GM18499 (cell line): Measurements from ENCODE around the gene HSPH1.
A peak's percentile ranks its signal among the peaks of the same experiment; 100 is the strongest.

Experiments used
- ATAC-seq: cut with Tn5 transposase; IDR thresholded peaks from one replicate; pipeline ENCODE4 v1.9.1; 2021; ENCODE audit warnings: moderate number of reproducible peaks; ENCODE audit not compliant: insufficient read depth, unreplicated experiment

The HSPH1 gene

DNA sequence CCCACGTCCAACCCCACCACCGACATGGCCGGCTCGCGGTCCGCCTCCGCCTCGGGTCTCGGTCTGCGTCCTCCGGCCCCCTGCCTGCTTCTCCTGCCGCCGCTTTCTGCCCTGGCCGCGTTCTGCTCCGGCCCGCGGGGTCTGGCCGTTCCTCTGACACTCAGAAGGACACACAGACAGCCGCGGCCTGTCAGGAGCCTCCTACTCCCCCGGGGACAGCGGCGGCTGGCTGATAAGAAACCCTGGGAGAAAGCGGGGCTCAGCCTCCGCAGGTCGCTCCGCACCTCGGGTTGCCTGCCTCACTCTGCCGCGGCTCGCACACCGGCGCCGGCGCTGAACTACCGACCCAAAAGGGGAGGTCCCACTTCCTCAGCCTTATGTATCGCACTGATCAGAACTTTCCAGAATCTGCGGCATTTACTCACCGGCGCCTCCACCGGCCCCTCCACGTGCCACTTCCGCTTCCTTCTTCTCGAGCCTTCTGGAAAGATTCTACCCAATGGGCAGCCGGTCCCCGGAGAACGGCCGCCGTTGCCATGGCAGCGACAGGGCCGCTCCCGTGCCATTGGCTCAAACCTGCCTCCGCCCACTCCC lies at the start of gene HSPH1:
Gene HSPH1 (minus strand): TSS at position 348 of the 594 bp plus-strand sequence. CDS start 322 bp downstream, at position 26.
- ATAC-seq, result peak; percentile 51

DNA sequence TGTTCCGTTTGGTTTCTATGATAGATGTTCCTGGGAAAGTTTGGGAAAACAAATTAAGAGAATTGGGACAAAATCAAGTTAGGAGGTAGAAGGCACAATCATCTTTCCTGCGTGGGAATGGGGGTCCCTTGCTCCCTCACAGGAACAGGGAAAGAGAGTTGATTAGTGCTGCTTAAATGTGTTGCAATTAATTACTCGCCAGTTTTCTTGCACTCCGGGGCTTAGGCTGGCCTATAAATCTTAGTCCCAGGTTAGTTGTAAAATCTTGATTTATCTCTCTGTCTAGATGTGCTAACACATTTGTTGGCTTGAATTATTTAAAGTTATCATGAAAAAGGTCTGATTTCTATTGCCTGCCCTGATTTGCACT lies 48.1 kb upstream of the HSPH1 start:
- no peak for ATAC-seq

DNA sequence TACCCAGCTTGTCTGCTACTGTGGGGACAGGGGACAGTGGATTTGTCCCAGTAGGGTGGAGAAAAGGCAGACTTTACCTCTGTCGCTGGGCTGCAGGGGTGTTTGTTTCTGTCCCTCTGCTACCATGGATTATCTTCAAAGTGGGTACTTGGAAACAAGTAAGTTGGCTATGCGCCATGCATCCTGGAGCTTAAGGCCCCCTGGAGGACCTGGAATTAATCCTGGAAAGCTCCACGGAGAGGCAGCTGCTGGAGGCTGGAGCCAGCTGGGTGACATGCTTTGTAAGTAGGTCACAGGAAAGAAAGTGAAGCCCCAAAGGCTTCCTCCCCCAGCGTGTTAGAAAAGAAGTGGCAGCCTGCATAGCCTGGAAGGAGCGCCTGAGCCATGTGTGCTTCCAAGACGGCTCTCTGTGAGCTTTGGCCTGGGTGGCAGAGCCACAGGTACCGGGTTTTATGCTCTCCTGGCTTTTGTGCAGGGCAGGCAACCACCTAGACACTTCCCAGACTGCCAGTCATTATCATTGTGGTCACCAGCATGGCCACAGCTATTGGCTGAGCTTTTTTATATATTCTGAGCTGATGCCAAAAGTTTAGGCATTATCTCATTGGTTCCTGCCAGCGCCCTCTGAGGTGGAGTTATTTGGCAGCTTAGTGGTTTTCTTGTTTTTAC lies 47.6 kb upstream of the HSPH1 start:
- no peak for ATAC-seq

DNA sequence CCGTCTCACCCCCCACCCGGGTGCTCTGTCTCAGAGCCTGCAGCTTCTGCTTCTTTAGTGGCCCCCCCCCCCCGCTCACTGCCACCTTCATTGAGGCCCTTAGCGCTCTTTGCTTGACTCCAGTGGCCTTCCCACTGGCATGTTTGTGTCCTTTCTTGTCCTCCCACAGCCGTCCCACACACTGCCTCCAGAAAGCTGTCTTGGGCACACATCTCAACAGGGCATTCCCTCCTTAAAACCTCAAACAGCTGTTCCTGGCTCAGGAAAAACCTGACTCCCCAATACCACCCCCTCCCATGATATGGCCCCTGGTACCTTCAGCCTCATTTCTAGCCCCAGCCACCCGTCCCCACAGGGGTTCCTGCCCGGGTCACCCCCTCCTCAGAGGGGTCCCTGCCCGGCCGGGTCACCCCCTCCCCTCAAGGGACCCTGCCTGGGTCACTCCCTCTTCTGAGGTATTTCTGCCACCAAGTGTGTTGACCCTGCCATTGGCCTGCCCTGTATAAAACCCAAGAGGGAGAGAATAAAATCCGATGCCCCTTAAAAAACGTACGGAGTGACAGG lies 46.9 kb upstream of the HSPH1 start:
- no peak for ATAC-seq

DNA sequence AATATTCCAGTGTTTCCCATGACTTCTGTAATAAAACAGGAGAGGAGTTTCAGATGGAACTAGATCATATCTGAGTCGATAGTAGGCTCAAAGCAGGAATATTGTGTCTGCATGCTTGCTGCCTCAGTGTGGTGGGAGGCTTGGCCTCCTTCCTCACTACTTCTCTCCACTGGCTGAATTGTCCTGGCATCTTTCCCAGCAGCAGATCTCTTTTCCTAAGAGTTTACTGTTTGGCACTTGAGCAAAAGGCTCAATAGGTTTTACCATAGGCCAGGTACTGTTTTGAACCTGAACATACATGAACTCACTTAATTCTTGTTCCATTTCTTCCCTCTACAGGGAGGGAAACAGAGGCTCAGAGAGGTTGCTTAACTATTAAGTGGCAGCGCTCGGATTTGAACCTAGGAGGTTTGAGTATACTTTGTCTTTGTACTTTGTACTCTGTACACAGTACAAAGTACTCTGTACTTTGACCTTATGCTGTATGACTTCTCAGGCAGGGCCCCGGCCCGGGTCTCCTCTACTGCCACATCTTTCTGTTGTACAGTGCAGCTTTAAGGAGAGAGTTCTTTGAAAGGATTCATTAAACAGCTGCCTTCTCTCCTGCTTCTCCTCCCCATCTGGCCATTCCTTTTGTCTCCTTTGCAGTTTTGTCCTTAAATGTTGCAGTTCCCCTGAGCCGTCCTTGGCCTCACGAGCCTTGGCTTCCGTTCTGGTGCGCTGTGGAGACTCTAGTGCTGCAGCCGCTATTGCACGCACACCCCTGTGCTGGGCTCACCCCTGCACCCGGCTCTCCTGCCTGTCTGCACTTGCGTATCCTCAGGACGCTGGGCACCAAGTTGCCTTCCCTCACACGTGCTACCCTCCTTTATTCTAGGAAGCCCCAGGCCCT lies 46.2 kb upstream of the HSPH1 start:
- no peak for ATAC-seq

DNA sequence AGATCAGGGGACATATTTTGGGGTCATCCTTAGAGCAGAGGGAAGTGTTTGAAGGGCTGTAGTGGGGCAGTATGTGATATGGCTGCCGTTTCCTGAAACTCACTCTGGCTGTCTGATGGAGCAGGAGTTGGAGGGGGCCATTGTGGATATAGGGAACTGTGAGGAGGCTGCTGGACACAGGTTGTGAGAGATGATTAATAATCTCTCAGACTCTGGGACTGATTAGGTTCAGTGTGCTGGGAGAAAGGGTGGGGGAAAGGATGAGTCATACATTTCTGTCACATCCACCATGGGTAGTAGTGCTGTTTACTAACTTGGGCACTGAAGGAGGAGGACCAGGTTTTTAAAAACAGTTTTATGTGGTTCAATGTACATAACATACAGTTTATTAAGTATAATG lies 42.9 kb upstream of the HSPH1 start:
- ATAC-seq, result no peak

DNA sequence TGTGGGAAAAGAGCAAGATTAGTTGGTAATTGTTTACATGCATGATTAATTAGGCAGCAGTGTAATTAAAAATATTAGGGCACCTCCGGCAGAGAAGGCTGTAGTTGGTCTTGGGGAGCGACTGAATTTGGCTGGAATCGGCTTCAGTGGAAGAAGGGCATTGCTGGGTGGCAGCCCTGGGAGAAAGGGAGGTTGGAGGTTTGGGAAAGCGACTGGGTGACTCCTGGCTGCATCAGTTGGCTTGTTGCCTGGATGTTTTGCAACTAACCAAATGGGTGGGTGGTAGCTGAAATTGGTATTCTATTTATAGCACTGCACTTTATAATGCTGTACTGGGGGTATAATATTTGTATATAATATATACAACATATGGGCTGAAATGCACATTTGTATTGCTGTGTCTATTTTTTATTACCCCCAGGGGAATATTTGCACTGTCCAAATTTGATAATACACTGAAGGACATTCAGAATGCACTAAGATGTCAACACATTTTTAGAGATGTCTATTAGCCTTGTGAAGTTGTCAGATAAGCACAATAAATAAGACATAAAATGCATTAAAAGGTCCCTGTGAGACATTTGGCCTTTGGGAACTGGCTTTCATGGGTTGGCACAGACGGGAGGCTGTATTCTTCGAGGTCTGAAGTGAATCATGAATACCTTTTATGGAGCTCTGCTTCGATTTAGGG lies 39.8 kb upstream of the HSPH1 start:
- no peak for ATAC-seq

DNA sequence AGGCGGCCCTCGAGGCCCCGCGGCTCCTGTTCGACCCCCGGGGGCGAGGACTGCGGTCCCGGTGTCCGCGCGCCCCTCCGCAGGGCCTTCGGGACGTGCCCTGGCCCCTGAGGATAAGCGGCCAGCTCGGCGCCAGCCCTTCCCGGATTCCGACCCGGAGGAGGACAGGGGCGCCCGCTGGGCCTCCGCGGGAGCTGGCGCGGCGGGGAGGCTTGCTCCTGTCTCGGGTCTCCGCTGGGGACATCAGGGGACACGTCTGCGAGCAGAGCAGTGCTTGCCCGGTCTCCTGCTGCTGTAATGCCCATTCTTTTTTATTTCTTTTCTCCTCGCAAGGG lies 38.9 kb upstream of the HSPH1 start:
- peak; percentile 6 for ATAC-seq

DNA sequence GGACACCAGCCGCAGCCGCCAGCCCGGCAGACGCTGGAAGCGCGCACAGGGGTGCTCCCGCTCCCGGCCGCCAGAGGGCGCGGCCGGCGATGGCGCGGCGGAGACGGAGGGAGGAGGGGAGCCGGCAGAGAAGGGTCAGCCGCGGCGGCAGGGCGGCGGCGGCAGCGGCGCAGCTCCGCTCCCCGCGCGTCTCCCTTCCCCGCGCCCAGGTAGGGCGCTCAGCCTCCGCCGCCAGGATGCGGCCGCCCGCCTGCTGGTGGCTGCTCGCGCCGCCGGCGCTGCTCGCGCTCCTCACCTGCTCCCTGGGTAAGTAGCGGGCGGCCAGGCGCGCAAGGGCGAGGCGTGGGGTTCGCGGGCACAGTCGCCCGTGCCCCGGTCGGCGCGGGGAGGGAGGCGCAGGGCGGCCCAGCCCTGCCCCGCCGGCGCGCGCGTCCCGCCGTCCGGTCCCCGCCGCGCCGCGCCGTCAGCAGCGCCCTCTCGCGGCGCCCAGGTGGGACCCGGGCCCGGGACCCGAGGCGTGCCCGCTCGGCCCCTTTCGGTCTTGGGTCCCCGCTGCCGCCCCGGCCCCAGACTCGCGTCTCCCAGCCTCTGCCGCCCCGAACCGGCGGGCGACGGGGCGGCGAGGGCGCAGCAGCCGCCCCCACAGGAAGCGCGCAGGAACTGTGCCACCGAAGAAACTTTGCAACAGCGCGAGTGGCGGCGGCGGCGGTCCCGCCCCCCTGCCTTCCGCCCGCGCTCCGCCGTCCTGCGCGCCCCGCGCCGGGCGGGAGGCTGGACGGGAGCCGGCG lies 38.3 kb upstream of the HSPH1 start, which contains the start of gene B3GLCT:
Gene B3GLCT (plus strand): TSS at position 127 of the 788 bp plus-strand sequence. CDS start 110 bp downstream, at position 237.
- ATAC-seq, result peak; percentile 49

DNA sequence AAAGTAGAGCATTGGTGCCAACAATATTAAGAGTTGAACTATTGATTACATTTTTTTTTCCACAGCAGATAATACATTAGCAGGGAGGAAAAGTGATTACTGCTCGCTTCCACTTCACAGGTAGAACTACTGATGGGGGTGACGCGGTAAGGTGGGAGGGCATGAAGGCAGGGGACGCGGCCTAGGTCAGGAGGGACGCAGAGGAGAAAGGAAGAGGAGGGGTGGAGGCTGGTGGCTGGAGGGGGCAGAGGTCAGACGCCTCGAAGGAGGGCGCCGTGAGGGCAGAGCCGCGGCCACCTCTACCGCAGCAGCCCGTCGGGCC lies 37.8 kb upstream of the HSPH1 start:
- no peak for ATAC-seq

DNA sequence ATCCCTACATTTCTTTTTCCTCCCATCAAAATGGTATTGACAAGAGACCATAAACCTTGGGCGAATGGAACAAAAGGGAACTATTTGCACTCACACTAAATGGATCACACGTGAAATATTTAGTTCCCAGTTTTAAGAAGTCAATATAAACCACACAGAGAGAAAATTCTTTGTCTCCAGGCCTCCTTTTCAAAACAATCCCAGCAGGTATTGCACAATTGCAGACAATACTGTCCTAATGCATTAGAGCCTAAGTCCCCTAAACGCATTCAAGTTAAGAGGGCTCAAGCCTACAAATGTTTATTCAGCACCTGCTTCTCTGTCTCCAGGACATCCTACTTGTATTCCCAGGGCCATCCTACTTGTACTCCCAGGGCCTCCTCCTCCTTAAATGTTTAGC lies 36.8 kb upstream of the HSPH1 start:
- ATAC-seq, result no peak

DNA sequence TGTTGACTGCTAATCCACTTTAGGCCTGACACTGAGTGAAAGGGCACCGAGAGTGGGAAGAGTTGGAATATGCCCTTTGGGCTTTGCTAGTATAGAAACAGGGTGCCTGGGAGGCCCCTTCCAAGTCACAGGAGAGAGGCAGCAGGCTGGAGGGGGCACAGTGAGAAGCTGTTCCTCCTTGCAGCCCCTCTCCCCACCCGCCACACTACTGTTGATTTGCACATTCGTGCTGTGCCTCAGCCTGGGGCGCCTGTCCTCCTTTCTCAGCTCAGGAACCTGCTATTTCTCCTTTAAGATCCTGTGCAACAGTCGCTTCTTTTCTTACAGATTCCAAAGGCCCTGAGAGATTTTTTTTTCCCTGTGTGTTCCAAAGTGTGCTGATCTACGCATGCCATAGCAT lies 35.3 kb upstream of the HSPH1 start:
- ATAC-seq, result no peak

DNA sequence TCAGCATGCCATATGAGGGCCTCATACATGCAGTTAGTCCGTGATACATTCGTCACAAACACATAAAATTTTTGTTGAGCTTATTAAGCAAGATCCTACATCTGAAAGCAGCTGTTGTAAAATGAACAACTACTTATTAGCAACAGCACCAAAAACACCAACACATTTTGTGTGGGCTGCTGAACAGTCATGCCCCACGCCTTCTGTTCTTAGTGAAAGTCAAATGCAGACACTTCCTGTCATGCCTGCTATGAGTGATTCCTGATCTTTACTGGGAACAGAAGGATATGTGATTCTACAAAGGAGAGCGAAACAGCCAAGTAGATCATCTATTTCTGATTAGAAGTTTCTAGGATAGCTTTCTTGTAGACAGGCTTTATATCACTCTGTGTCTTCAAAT lies 33.9 kb upstream of the HSPH1 start:
- no peak for ATAC-seq

DNA sequence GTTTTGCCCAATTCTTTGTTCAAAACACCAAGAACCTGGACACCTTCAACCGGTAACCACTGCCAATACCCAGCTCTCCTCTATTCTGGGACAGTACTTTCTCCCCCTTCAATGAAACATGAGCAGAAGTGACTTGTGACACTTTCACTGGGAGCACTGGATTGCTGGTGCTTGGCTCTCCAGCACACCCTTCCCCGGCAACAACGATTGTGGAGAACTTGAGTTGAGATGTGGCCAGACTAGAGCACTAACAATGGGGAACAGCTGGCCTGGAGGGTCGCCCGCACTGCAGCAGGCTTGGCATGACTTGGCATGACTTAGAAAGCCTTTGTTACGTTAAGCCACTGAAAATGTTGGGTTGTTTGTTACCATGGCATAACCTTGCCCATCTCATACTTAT lies 30.6 kb upstream of the HSPH1 start:
- ATAC-seq, result no peak

DNA sequence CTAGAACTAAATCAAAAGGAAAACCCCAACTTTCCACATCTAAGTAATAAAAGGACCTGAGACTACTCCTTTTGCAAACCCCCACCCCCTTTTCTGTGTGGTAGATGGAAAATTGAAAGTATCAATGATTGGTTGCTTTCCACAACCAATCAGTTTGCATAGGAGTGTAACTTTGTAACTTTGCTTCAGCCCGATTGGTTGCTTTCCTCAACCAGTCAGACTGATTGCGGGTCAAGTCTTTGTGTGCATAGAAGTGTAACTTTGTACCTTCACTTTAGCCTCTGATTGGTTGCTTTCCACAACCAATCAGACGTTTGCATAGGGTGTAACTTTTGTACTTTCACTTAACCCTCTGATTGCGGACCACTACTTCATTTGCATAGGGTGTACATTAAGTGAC lies 30.0 kb upstream of the HSPH1 start:
- no peak for ATAC-seq

DNA sequence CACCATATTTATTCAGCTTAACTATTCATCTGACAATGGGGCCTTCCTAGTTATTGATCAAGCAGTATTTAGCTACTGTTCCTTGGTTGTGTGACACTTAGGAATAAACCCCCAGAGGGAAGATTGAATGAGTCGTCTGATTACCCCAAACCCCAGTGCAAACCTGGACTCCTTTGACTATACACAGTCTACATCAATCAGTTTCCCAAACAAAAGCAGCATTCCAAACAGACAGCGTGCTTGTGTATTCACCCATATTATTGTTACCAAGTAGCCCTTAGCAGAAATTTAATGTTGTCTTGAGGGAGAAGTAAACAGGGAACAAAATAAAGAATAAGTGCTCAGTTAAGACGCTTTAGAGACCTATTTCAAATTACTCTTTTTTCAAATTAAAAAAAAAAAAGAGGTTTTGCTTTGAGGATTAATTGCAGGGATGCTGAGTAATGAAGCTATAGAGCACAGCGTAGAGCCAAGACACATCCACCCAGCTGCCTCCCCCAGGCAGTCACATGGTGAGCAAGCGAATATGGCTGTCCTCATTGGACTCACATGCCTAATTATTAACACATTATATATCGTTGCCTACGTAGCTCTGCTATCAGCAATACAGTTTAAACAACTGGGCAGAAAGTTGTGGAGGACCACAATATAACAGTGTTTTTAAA lies 23.4 kb upstream of the HSPH1 start:
- no peak for ATAC-seq

DNA sequence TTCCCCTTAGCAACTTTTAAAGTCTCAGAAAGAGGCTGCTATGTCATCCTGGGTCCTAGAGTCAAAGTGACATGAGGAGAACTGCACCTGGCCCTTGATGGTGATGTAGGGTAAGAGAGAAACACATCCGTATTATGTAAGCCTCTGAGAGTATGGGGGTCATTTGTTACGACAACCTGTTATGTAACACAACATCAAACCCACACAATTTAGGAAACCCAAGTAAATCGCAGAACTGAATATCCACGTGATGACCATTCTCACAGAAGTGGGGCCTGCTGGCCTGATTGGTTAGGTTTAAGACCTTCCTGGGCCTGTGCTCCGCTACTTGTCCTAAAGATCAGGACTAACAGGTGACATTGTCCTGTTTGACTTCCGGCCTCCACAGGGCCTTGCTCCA lies 22.7 kb upstream of the HSPH1 start:
- ATAC-seq, result no peak

DNA sequence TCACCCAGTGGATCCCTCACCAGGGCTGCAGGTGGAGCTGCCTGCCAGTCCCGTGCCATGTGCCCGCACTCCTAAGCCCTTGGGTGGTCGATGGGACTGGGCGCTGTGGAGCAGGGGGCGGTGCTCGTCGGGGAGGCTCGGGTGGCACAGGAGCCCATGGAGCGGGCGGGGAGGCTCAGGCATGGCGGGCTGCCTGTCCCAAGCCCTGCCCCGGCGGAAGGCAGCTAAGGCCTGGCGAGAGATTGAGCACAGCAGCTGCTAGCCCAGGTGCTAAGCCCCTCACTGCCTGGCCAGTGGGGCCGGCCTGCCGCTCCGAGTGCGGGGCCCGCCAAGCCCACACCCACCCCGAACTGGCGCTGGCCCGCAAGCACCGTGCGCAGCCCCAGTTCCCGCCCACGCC lies 21.3 kb upstream of the HSPH1 start:
- no peak for ATAC-seq

DNA sequence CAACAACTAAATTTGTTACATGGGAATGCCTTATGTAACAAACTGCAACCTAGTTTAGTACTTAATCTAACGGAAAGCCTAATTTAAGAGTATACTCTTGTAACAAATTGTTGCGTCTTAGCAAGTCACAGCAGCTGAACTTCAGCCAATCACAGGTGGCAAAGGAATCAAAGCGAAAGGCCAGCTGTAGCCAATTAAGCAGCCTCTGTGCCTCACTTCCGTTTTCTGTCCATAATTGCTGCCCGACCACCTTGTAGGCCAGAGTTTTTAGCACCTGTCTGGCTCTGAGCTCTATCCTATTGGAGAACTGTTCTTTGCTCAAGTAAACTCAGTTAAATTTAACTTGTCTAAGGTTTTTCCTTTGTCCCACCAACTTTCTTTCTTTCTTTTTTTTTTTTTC lies 18.1 kb upstream of the HSPH1 start:
- ATAC-seq, result no peak
